Measurements from ENCODE around the gene EXOSC9. TPM values are rescaled to one million over a fixed set of nuclear protein-coding genes. Genes with fewer than 3 reads are reported as not detected.

EXOSC9 gene
- polyA plus RNA-seq, 1 of the 3 experiments (the other 2 are of a cell fraction), result 38.8 TPM

DNA sequence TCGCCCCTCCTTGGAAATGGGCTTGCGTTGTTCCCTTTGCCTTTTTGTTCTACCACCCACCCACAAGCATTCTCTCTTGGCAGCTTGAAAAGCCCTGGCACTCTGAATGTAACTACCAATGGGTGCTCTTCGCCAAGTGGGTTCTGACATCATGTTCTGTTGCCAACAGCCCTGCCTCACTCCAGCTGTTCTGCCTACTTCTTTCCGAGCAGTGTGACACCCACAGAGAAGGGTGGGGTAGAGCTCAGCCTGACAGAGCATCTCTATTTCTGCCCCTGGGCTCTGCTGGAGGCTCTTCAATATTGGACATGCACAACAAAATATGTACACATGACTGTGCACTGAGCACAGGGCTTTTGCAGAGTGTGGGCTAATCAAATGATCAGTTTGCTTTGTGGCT is 15.6 kb upstream of the EXOSC9 start:
- Histone ChIP-seq H2AFZ (ENCODE audit: low read depth) (no peak overlapping the region), H3K79me2 (ENCODE audit: insufficient read depth) (no peaks in the 10 kb centered on the region), H3K9me3 (0 out of 2 replicates have a peak, but pooled peaks cover 6% of the 10 kb centered on the region), H3K27ac (ENCODE audit: low read depth in 2 of 2, low read length in 1 of 2) (peak overlapping the region; percentile 87 to 89; a peak in 3 of 4 replicates), H3K9ac (peak overlapping the region; percentile 67), H3K36me3 (replicated peaks in 1 of 2; ENCODE audit: control insufficient read depth in 1 of 2, insufficient read depth in 2 of 2, low read length in 1 of 2) (peaks cover 0 to 5% of the 10 kb centered on the region in 2 experiments), H3K9me2 (no peaks in the 10 kb centered on the region), H3K4me3 (ENCODE audit: low read depth in 2 of 2, low read length in 1 of 2) (no peak overlapping the region), H4K20me1 (ENCODE audit: insufficient read depth) (no peaks in the 10 kb centered on the region), H3F3A (replicated peaks; ENCODE audit: insufficient read depth) (peaks cover 55% of the 10 kb centered on the region), H3K27me3 (ENCODE audit: insufficient read depth) (no peaks in the 10 kb centered on the region), H3K4me1 (ENCODE audit: control insufficient read depth in 1 of 2, insufficient read depth in 2 of 2, low read depth in 1 of 2, low read length in 1 of 2) (peaks cover 0 to 41% of the 10 kb centered on the region in 2 experiments; a peak in 3 of 4 replicates), H3K4me2 (peak overlapping the region; percentile 60)
- TF ChIP-seq MXI1 (IDR thresholded peaks at IDR 0.05; ENCODE audit: low read depth, low read length), result no peak
- TF ChIP-seq ELF1 (IDR thresholded peaks at IDR 0.05), result no peak
- no peak for TF ChIP-seq PBX3 (IDR thresholded peaks at IDR 0.05)
- no peak for TF ChIP-seq GATA2 (CRISPR knock-in tag; IDR thresholded peaks at IDR 0.05)
- TF ChIP-seq TCF12 (IDR thresholded peaks at IDR 0.05), result no peak
- no peak for TF ChIP-seq YY1 (IDR thresholded peaks at IDR 0.05; ENCODE audit: low read depth)
- TF ChIP-seq, protein P1, sequence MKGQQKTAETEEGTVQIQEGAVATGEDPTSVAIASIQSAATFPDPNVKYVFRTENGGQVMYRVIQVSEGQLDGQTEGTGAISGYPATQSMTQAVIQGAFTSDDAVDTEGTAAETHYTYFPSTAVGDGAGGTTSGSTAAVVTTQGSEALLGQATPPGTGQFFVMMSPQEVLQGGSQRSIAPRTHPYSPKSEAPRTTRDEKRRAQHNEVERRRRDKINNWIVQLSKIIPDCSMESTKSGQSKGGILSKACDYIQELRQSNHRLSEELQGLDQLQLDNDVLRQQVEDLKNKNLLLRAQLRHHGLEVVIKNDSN (IDR thresholded peaks at IDR 0.05; ENCODE audit: borderline replicate concordance, low read depth), result no peak
- TF ChIP-seq, protein P2, sequence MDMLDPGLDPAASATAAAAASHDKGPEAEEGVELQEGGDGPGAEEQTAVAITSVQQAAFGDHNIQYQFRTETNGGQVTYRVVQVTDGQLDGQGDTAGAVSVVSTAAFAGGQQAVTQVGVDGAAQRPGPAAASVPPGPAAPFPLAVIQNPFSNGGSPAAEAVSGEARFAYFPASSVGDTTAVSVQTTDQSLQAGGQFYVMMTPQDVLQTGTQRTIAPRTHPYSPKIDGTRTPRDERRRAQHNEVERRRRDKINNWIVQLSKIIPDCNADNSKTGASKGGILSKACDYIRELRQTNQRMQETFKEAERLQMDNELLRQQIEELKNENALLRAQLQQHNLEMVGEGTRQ (IDR thresholded peaks at IDR 0.05; ENCODE audit: borderline replicate concordance, low read depth, low read length), result no peak
- TF ChIP-seq, protein P3, sequence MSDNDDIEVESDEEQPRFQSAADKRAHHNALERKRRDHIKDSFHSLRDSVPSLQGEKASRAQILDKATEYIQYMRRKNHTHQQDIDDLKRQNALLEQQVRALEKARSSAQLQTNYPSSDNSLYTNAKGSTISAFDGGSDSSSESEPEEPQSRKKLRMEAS (IDR thresholded peaks at IDR 0.05; ENCODE audit: low read depth), result no peak
- no peak for TF ChIP-seq CHD2 (IDR thresholded peaks at IDR 0.05; ENCODE audit: low read length, partially characterized antibody)
- no peak for TF ChIP-seq SMC3 (IDR thresholded peaks at IDR 0.05; ENCODE audit: low read depth, low read length)
- DNase-seq, result no peak
- WGBS (ENCODE audit: low lambda C conversion rate), result 38% methylated on average over 4 of the region's 4 CpGs
- ChIA-PET POLR2A (no interaction called here), CTCF (interaction anchor here (0.6 kb wide), 1 partner anchor 129 kb away, joined by 3 read pairs; no protein-coding TSS in a partner anchor)

- Histone ChIP-seq H3K27me3 (ENCODE audit: insufficient read depth) (no peaks in the 10 kb centered on the region), H3K9me2 (no peaks in the 10 kb centered on the region), H3K79me2 (ENCODE audit: insufficient read depth) (no peaks in the 10 kb centered on the region), H3K4me2 (no peak overlapping the region; the same call in 1 of the 2 replicates), H3K36me3 (replicated peaks in 1 of 2; ENCODE audit: control insufficient read depth in 1 of 2, insufficient read depth in 2 of 2, low read length in 1 of 2) (peaks cover 0 to 5% of the 10 kb centered on the region in 2 experiments), H3K4me3 (ENCODE audit: low read depth in 2 of 2, low read length in 1 of 2) (no peak overlapping the region), H2AFZ (ENCODE audit: low read depth) (no peak overlapping the region), H3K27ac (ENCODE audit: low read depth in 2 of 2, low read length in 1 of 2) (peak overlapping the region; percentile 87 to 89; a peak in 3 of 4 replicates), H3F3A (replicated peaks; ENCODE audit: insufficient read depth) (peaks cover 63% of the 10 kb centered on the region), H3K4me1 (ENCODE audit: control insufficient read depth in 1 of 2, insufficient read depth in 2 of 2, low read depth in 1 of 2, low read length in 1 of 2) (peaks cover 0 to 49% of the 10 kb centered on the region in 2 experiments; a peak in 3 of 4 replicates), H4K20me1 (ENCODE audit: insufficient read depth) (no peaks in the 10 kb centered on the region), H3K9me3 (0 out of 2 replicates have a peak, but pooled peaks cover 6% of the 10 kb centered on the region), H3K9ac (peak overlapping the region; percentile 67; the same call in 1 of the 2 replicates)
- no peak for DNase-seq
- CTCF ChIA-PET, result interaction anchor here (0.9 to 1.3 kb wide), 2 partner anchors 10 to 49 kb away, joined by 3 read pairs; no protein-coding TSS in a partner anchor
- TF ChIP-seq, protein P4, sequence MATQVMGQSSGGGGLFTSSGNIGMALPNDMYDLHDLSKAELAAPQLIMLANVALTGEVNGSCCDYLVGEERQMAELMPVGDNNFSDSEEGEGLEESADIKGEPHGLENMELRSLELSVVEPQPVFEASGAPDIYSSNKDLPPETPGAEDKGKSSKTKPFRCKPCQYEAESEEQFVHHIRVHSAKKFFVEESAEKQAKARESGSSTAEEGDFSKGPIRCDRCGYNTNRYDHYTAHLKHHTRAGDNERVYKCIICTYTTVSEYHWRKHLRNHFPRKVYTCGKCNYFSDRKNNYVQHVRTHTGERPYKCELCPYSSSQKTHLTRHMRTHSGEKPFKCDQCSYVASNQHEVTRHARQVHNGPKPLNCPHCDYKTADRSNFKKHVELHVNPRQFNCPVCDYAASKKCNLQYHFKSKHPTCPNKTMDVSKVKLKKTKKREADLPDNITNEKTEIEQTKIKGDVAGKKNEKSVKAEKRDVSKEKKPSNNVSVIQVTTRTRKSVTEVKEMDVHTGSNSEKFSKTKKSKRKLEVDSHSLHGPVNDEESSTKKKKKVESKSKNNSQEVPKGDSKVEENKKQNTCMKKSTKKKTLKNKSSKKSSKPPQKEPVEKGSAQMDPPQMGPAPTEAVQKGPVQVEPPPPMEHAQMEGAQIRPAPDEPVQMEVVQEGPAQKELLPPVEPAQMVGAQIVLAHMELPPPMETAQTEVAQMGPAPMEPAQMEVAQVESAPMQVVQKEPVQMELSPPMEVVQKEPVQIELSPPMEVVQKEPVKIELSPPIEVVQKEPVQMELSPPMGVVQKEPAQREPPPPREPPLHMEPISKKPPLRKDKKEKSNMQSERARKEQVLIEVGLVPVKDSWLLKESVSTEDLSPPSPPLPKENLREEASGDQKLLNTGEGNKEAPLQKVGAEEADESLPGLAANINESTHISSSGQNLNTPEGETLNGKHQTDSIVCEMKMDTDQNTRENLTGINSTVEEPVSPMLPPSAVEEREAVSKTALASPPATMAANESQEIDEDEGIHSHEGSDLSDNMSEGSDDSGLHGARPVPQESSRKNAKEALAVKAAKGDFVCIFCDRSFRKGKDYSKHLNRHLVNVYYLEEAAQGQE (IDR thresholded peaks at IDR 0.05; ENCODE audit: low read depth, low read length), result no peak
- TF ChIP-seq, protein P5, sequence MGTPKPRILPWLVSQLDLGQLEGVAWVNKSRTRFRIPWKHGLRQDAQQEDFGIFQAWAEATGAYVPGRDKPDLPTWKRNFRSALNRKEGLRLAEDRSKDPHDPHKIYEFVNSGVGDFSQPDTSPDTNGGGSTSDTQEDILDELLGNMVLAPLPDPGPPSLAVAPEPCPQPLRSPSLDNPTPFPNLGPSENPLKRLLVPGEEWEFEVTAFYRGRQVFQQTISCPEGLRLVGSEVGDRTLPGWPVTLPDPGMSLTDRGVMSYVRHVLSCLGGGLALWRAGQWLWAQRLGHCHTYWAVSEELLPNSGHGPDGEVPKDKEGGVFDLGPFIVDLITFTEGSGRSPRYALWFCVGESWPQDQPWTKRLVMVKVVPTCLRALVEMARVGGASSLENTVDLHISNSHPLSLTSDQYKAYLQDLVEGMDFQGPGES (IDR thresholded peaks at IDR 0.05; ENCODE audit: low read depth, low read length), result no peak
- TF ChIP-seq NFIC (IDR thresholded peaks at IDR 0.05; ENCODE audit: borderline replicate concordance), result no peak
- TF ChIP-seq POLR2AphosphoS5 (IDR thresholded peaks at IDR 0.05; ENCODE audit: low read depth, low read length), result no peak
- TF ChIP-seq TEAD4 (IDR thresholded peaks at IDR 0.05; ENCODE audit: borderline replicate concordance, insufficient read depth), result no peak
- no peak for TF ChIP-seq FOXJ3 (CRISPR knock-in tag; IDR thresholded peaks at IDR 0.05)
- POLR2A ChIA-PET, result no interaction called here
- WGBS (ENCODE audit: low lambda C conversion rate), result 57% methylated on average over 2 of the region's 2 CpGs
These were observed 14.9 kb upstream of the EXOSC9 start for GRCh38 chr4:121786221-121786620.
